ENCODE measurements around the gene TSNAXIP1. TPM values are rescaled to one million over a fixed set of nuclear protein-coding genes. Genes with fewer than 3 reads are reported as not detected.

Gene TSNAXIP1
- total and polyA plus RNA-seq, 9 of the 15 experiments (the other 6 are each of a cell fraction or from before 2014, with no cell fraction given), result 0.03 to 0.24 (median 0.11) TPM; not detected in 4

DNA sequence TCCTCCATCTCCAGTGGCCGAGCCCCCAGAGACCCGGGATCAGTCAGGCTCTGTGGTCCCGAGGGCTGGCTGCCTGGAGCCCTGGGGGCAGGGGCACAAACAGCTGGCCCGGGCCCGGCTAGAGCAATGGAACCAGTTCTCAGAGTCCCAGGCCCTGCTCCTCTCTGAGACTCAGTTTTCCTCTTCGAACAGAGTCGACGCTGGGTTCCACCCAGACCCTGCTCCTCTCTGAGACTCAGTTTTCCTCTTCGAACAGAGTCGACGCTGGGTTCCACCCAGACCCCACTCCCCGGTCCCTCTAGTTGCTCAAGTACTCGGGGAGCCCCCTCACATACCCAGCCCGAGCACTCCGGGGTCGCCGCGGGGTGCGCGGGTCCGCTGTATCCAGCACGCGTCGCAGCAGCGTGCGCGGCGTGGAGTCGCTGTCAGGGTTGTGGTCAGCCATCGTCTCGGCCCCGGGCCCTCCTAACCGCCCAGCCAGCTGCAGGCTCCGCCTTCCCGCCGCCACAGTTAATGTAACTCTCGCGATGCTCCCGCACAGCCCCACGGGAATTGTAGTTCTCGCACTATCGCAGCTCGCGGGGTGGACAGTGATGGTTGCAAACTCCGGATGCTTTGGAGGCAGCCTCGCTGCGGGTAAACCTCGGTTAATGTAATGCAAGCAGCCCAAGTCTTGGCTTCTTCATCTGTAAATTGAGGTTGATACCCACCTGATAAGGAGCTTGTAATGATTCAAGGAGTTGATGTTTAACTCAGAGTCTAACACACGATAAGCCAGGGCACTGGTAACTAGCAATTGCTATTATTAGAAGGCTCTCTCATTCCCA, 26.9 kb downstream of the TSNAXIP1 start (continued):
- TF ChIP-seq NONO (IDR thresholded peaks at IDR 0.05; ENCODE audit: low read depth in 2 of 2, low read length in 1 of 2) (no peak), MNT (conservative IDR thresholded peaks at IDR 0.05) (peak; percentile 78 to 91), BRD9 (IDR thresholded peaks at IDR 0.05; ENCODE audit: low read depth, partially characterized antibody) (no peak), ZNF175 (CRISPR knock-in tag; IDR thresholded peaks at IDR 0.05; ENCODE audit: low read depth) (no peak), HNRNPL (IDR thresholded peaks at IDR 0.05; ENCODE audit: low read depth, low read length) (no peak), RBM15 (IDR thresholded peaks at IDR 0.05; ENCODE audit: insufficient read depth, low read length) (no peak), SP1 (CRISPR knock-in tag; IDR thresholded peaks at IDR 0.05) (peak; percentile 84), POLR2A (conservative IDR thresholded peaks at IDR 0.05) (peak; percentile 90), DPF2 (IDR thresholded peaks at IDR 0.05) (no peak), ZNF408 (CRISPR knock-in tag; IDR thresholded peaks at IDR 0.05; ENCODE audit: low read depth) (0 out of 2 replicates have a peak, but pooled peaks have one; percentile 6), MYC (IDR thresholded peaks at IDR 0.05; ENCODE audit: low read depth, low read length) (peak; percentile 91), MYC (CRISPR knock-in tag; IDR thresholded peaks at IDR 0.05; ENCODE audit: borderline replicate concordance, low read depth) (peak; percentile 80; the same call in 1 of the 2 replicates), ESRRA (IDR thresholded peaks at IDR 0.05; ENCODE audit: borderline replicate concordance, low read depth) (peak; percentile 82; the same call in 1 of the 2 replicates), IFI16 (CRISPR knock-in tag; IDR thresholded peaks at IDR 0.05) (no peak), E2F3 (CRISPR knock-in tag; IDR thresholded peaks at IDR 0.05) (no peak), RNF2 (IDR thresholded peaks at IDR 0.05) (peak; percentile 48; the same call in 1 of the 2 replicates), NRF1 (conservative IDR thresholded peaks at IDR 0.05 in 1 of 2, IDR thresholded peaks at IDR 0.05 in 1 of 2) (peak; percentile 68 to 78), MAZ (CRISPR knock-in tag; conservative IDR thresholded peaks at IDR 0.05 in 1 of 2, IDR thresholded peaks at IDR 0.05 in 1 of 2) (peak in 1 of 2 experiments; percentile 65; a peak in 3 of 4 replicates)
- TF ChIP-seq, protein P1, sequence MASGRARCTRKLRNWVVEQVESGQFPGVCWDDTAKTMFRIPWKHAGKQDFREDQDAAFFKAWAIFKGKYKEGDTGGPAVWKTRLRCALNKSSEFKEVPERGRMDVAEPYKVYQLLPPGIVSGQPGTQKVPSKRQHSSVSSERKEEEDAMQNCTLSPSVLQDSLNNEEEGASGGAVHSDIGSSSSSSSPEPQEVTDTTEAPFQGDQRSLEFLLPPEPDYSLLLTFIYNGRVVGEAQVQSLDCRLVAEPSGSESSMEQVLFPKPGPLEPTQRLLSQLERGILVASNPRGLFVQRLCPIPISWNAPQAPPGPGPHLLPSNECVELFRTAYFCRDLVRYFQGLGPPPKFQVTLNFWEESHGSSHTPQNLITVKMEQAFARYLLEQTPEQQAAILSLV (tag; IDR thresholded peaks at IDR 0.05), result no peak
- TF ChIP-seq, protein P2, sequence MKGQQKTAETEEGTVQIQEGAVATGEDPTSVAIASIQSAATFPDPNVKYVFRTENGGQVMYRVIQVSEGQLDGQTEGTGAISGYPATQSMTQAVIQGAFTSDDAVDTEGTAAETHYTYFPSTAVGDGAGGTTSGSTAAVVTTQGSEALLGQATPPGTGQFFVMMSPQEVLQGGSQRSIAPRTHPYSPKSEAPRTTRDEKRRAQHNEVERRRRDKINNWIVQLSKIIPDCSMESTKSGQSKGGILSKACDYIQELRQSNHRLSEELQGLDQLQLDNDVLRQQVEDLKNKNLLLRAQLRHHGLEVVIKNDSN (CRISPR knock-in tag; IDR thresholded peaks at IDR 0.05), result peak; percentile 19; the same call in 1 of the 2 replicates
- TF ChIP-seq, protein P3, sequence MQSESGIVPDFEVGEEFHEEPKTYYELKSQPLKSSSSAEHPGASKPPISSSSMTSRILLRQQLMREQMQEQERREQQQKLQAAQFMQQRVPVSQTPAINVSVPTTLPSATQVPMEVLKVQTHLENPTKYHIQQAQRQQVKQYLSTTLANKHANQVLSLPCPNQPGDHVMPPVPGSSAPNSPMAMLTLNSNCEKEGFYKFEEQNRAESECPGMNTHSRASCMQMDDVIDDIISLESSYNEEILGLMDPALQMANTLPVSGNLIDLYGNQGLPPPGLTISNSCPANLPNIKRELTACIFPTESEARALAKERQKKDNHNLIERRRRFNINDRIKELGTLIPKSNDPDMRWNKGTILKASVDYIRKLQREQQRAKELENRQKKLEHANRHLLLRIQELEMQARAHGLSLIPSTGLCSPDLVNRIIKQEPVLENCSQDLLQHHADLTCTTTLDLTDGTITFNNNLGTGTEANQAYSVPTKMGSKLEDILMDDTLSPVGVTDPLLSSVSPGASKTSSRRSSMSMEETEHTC (IDR thresholded peaks at IDR 0.05), result no peak
- TF ChIP-seq, protein P4, sequence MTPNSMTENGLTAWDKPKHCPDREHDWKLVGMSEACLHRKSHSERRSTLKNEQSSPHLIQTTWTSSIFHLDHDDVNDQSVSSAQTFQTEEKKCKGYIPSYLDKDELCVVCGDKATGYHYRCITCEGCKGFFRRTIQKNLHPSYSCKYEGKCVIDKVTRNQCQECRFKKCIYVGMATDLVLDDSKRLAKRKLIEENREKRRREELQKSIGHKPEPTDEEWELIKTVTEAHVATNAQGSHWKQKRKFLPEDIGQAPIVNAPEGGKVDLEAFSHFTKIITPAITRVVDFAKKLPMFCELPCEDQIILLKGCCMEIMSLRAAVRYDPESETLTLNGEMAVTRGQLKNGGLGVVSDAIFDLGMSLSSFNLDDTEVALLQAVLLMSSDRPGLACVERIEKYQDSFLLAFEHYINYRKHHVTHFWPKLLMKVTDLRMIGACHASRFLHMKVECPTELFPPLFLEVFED (CRISPR knock-in tag; conservative IDR thresholded peaks at IDR 0.05), result no peak

Data from K562 (cell line).